PC-9 (cell line): ENCODE data around the gene COL4A2. TPM values are rescaled to one million over a fixed set of nuclear protein-coding genes. Genes with fewer than 3 reads are reported as not detected.

ENCODE experiments used
- BruUV-seq: library from RNA; stranded (reverse); fragments of 400-500 nt; replicated peaks from 2 replicates; lab custom pipeline; 2021; lab: Mats Ljungman, UMichigan
- CTCF ChIA-PET: fragments of 300-600 bp; sonication (Branson Sonifier 250); formaldehyde crosslinking; loops from one replicate; lab custom pipeline; 2022; ENCODE audit warnings: antibody characterized with exemption; lab: Charles Lee
- POLR2A ChIA-PET: fragments of 300-600 bp; sonication (Branson Sonifier 250); formaldehyde crosslinking; loops from one replicate; lab custom pipeline; 2022; ENCODE audit warnings: antibody characterized with exemption; ENCODE audit not compliant: unreplicated experiment; lab: Charles Lee
- DNase-seq, 2 experiments: peaks; one replicate each; pipeline versions ENCODE4 v3.0.0 to v3.0.0-alpha.2; 2015 to 2022; ENCODE audit warnings: mixed read lengths in 1 of 2
- H2AFZ ChIP-seq: fragments of 200-600 bp; sonication (generic); 2 replicates; pipeline ENCODE4 v1.8.1; 2017; ENCODE audit warnings: antibody characterized with exemption
- H3F3A ChIP-seq: fragments of 200-600 bp; sonication (generic); 2 replicates; pipeline ENCODE4 v1.8.1; 2017; ENCODE audit warnings: antibody characterized with exemption, mild to moderate bottlenecking, low read depth; ENCODE audit not compliant: insufficient read depth
- H3K27ac ChIP-seq: fragments of 200-600 bp; sonication (generic); 2 replicates; pipeline ENCODE4 v1.6.1; 2016; ENCODE audit warnings: mixed run types
- H3K27me3 ChIP-seq: fragments of 200-600 bp; sonication (generic); 2 replicates; pipeline ENCODE4 v1.6.1; 2016; ENCODE audit warnings: low read depth, mixed run types; ENCODE audit not compliant: insufficient read depth
- H3K36me3 ChIP-seq: fragments of 200-600 bp; sonication (generic); 2 replicates; pipeline ENCODE4 v1.6.1; 2016; ENCODE audit warnings: low read depth, mixed run types
- H3K4me1 ChIP-seq: fragments of 200-600 bp; sonication (generic); replicated peaks from 2 replicates; pipeline ENCODE4 v1.6.1; 2016; ENCODE audit warnings: mixed run types; ENCODE audit not compliant: insufficient read depth
- H3K4me2 ChIP-seq: fragments of 200-600 bp; sonication (generic); 2 replicates; pipeline ENCODE4 v1.6.1; 2017; ENCODE audit warnings: mixed run types
- H3K4me3 ChIP-seq: fragments of 200-600 bp; sonication (generic); 2 replicates; pipeline ENCODE4 v1.6.1; 2016; ENCODE audit warnings: mixed run types
- H3K79me2 ChIP-seq: fragments of 200-600 bp; sonication (generic); 2 replicates; pipeline ENCODE4 v1.6.1; 2017; ENCODE audit warnings: low read depth, mixed run types
- H3K9me2 ChIP-seq: fragments of 200-600 bp; sonication (generic); 2 replicates; pipeline ENCODE4 v1.8.1; 2017; ENCODE audit warnings: mild to moderate bottlenecking; ENCODE audit not compliant: insufficient read depth
- H3K9me3 ChIP-seq: fragments of 200-600 bp; sonication (generic); 2 replicates; pipeline ENCODE4 v1.8.1; 2016; ENCODE audit warnings: low read depth; ENCODE audit not compliant: insufficient read depth
- H4K20me1 ChIP-seq: fragments of 200-600 bp; sonication (generic); 2 replicates; pipeline ENCODE4 v1.8.1; 2017; ENCODE audit not compliant: insufficient read depth
- CTCF ChIP-seq: fragments of 200-600 bp; sonication (generic); conservative IDR thresholded peaks from 2 replicates; pipeline ENCODE4 v1.6.1; 2017; ENCODE audit warnings: mixed run types, antibody characterized with exemption, mild to moderate bottlenecking, moderate library complexity
- EZH2 ChIP-seq: fragments of 200-600 bp; sonication (generic); IDR thresholded peaks from 2 replicates; pipeline ENCODE4 v1.8.0; 2017; ENCODE audit warnings: antibody characterized with exemption, low read depth
- intact Hi-C: fragments of 100-400 bp; cut with micrococcal nuclease; formaldehyde crosslinking; loops from one replicate; pipeline ENCODE4 v1.10.0; 2022; ENCODE audit not compliant: unreplicated experiment
- total RNA-seq: library from RNA; stranded (reverse); gene quantifications from 2 replicates; pipeline ENCODE4 v1.2.3, GENCODE V29; 2021

Gene COL4A2
- total RNA-seq, 1 experiment from 2014 or later: 1.2 TPM

- intact Hi-C loops: no loop called here
- no peaks in the 10 kb centered on the region for H3K36me3 ChIP-seq
- DNase-seq: no peak
- H3F3A ChIP-seq: no peaks in the 10 kb centered on the region
- TF ChIP-seq CTCF: no peak
- H3K9me3 ChIP-seq: no peaks in the 10 kb centered on the region
- BruUV-seq: no TSS peak
- H3K4me3 ChIP-seq: no peak overlapping the region
- ChIA-PET CTCF (no interaction called here), POLR2A (interaction anchor here (0.6 kb wide), 1 partner anchor 123 kb away, joined by 3 read pairs; no protein-coding TSS in a partner anchor)
- H3K79me2 ChIP-seq: no peaks in the 10 kb centered on the region
- H3K4me1 ChIP-seq: no peaks in the 10 kb centered on the region
- no peaks in the 10 kb centered on the region for H3K9me2 ChIP-seq
- no peak overlapping the region for H3K4me2 ChIP-seq
- no peak overlapping the region for H2AFZ ChIP-seq
- no peaks in the 10 kb centered on the region for H3K27me3 ChIP-seq
- no peaks in the 10 kb centered on the region for H4K20me1 ChIP-seq
- H3K27ac ChIP-seq: no peak overlapping the region
Measured at GRCh38 chr13:110334841-110335490, 27.9 kb downstream of the COL4A2 start.

- no peak overlapping the region for H2AFZ ChIP-seq
- intact Hi-C loops: no loop called here
- ChIA-PET POLR2A (no interaction called here), CTCF (no interaction called here)
- TF ChIP-seq CTCF (no peak), EZH2 (no peak)
- H3K27ac ChIP-seq: no peak overlapping the region
- BruUV-seq: no TSS peak
- H3K36me3 ChIP-seq: no peaks in the 10 kb centered on the region
- H3K4me1 ChIP-seq: no peaks in the 10 kb centered on the region
- H3K4me3 ChIP-seq: no peak overlapping the region
- H3K9me3 ChIP-seq: no peaks in the 10 kb centered on the region
- H3K79me2 ChIP-seq: no peaks in the 10 kb centered on the region
- H3K9me2 ChIP-seq: no peaks in the 10 kb centered on the region
- no peaks in the 10 kb centered on the region for H4K20me1 ChIP-seq
- H3K4me2 ChIP-seq: no peak overlapping the region
- no peaks in the 10 kb centered on the region for H3K27me3 ChIP-seq
- no peaks in the 10 kb centered on the region for H3F3A ChIP-seq
- no peak for DNase-seq
Measured at GRCh38 chr13:110336108-110336507, 29.0 kb downstream of the COL4A2 start.

DNA sequence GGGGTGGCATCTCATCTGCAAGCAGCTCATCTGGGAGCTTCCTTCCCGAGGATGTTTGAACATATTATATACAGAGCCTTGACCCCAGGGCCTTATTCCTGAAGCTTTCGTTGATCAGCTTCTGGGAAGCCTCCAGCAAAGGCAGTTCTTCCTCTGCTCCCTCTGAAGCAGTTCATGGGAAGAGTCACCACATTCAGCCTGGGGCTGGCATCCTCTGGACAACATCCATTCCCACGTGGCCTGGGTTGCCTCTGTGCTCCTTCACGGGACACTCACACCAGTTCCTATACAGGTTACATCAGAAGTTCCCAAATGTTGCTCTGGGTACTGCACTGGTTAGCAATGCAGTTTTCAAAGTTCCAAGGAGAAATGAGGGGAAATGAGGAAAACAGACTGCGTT, 29.6 kb downstream of the COL4A2 start:
- CTCF ChIA-PET: no interaction called here
- Histone ChIP-seq H3K9me3 (no peaks in the 10 kb centered on the region), H3K4me3 (no peak overlapping the region), H4K20me1 (no peaks in the 10 kb centered on the region), H3F3A (no peaks in the 10 kb centered on the region), H3K27ac (no peak overlapping the region), H3K27me3 (no peaks in the 10 kb centered on the region), H2AFZ (no peak overlapping the region), H3K36me3 (no peaks in the 10 kb centered on the region), H3K9me2 (no peaks in the 10 kb centered on the region), H3K79me2 (no peaks in the 10 kb centered on the region), H3K4me1 (no peaks in the 10 kb centered on the region), H3K4me2 (no peak overlapping the region)
- no peak for DNase-seq
- intact Hi-C loops: no loop called here
- no TSS peak for BruUV-seq
- POLR2A ChIA-PET: no interaction called here
- TF ChIP-seq EZH2: no peak
- no peak for TF ChIP-seq CTCF
